ENCODE data around the gene MAPK7. TPM values are rescaled to one million over a fixed set of nuclear protein-coding genes. Genes with fewer than 3 reads are reported as not detected.

MAPK7 gene
- total RNA-seq, 1 experiment from 2014 or later, result 20.8 TPM

GRCh38 chr17:19409066-19409465, 30.8 kb downstream of the MAPK7 start:
- ChIA-PET POLR2A (no interaction called here), CTCF (no interaction called here)
- Histone ChIP-seq H3K27me3 (replicated peaks; ENCODE audit: control insufficient read depth, insufficient read depth, low read length) (no peaks in the 10 kb centered on the region), H3K4me1 (no peaks in the 10 kb centered on the region), H3K36me3 (ENCODE audit: control insufficient read depth, insufficient read depth, low read length) (no peaks in the 10 kb centered on the region), H3K9me3 (no peaks in the 10 kb centered on the region), H3K4me3 (ENCODE audit: low read depth, low read length) (no peak overlapping the region)
- BruUV-seq (replicated peaks), result no TSS peak
- no peak for TF ChIP-seq CTCF (IDR thresholded peaks at IDR 0.05; ENCODE audit: insufficient read depth in 1 of 2, low read depth in 1 of 2, low read length in 1 of 2, severe bottlenecking in 1 of 2, unreplicated experiment in 1 of 2)
- peak in 1 of 2 experiments; percentile 9 for DNase-seq
- Mint-ChIP-seq H3K4me1 (ENCODE audit: low read depth, unreplicated experiment) (peaks cover 6% of the 10 kb centered on the region), H3K9me3 (ENCODE audit: unreplicated experiment) (no peaks in the 10 kb centered on the region), H3K4me3 (ENCODE audit: unreplicated experiment) (no peak overlapping the region), H3K36me3 (ENCODE audit: insufficient read depth, unreplicated experiment) (no peaks in the 10 kb centered on the region), H3K27ac (ENCODE audit: unreplicated experiment) (no peak overlapping the region), H3K27me3 (ENCODE audit: insufficient read depth, unreplicated experiment) (no peaks in the 10 kb centered on the region)
- intact Hi-C loops (cut with micrococcal nuclease; ENCODE audit: unreplicated experiment), result loop anchor here (5.0 kb wide), 1 partner anchor 38 kb away; no protein-coding TSS in a partner anchor

- Mint-ChIP-seq H3K36me3 (ENCODE audit: insufficient read depth, unreplicated experiment) (no peaks in the 10 kb centered on the region), H3K9me3 (ENCODE audit: unreplicated experiment) (no peaks in the 10 kb centered on the region), H3K4me1 (ENCODE audit: low read depth, unreplicated experiment) (peaks cover 6% of the 10 kb centered on the region), H3K27me3 (ENCODE audit: insufficient read depth, unreplicated experiment) (no peaks in the 10 kb centered on the region), H3K27ac (ENCODE audit: unreplicated experiment) (no peak overlapping the region), H3K4me3 (ENCODE audit: unreplicated experiment) (no peak overlapping the region)
- Histone ChIP-seq H3K36me3 (ENCODE audit: control insufficient read depth, insufficient read depth, low read length) (no peaks in the 10 kb centered on the region), H3K4me1 (no peaks in the 10 kb centered on the region), H3K9me3 (no peaks in the 10 kb centered on the region), H3K27me3 (replicated peaks; ENCODE audit: control insufficient read depth, insufficient read depth, low read length) (no peaks in the 10 kb centered on the region), H3K4me3 (ENCODE audit: low read depth, low read length) (no peak overlapping the region)
- no TSS peak for BruUV-seq (replicated peaks)
- ChIA-PET POLR2A (no interaction called here), CTCF (no interaction called here)
- intact Hi-C loops (cut with micrococcal nuclease; ENCODE audit: unreplicated experiment), result loop anchor here (5.0 kb wide), 1 partner anchor 38 kb away; no protein-coding TSS in a partner anchor
- peak in 1 of 2 experiments; percentile 28 for DNase-seq
- no peak for TF ChIP-seq CTCF (IDR thresholded peaks at IDR 0.05; ENCODE audit: insufficient read depth in 1 of 2, low read depth in 1 of 2, low read length in 1 of 2, severe bottlenecking in 1 of 2, unreplicated experiment in 1 of 2)
These were observed 31.2 kb downstream of the MAPK7 start for GRCh38 chr17:19409509-19409908.

- Histone ChIP-seq H3K4me3 (ENCODE audit: low read depth, low read length) (no peak overlapping the region), H3K4me1 (no peaks in the 10 kb centered on the region), H3K9me3 (no peaks in the 10 kb centered on the region), H3K36me3 (ENCODE audit: control insufficient read depth, insufficient read depth, low read length) (no peaks in the 10 kb centered on the region), H3K27me3 (replicated peaks; ENCODE audit: control insufficient read depth, insufficient read depth, low read length) (no peaks in the 10 kb centered on the region)
- intact Hi-C loops (cut with micrococcal nuclease; ENCODE audit: unreplicated experiment), result no loop called here
- Mint-ChIP-seq H3K9me3 (ENCODE audit: unreplicated experiment) (no peaks in the 10 kb centered on the region), H3K4me1 (ENCODE audit: low read depth, unreplicated experiment) (peaks cover 6% of the 10 kb centered on the region), H3K36me3 (ENCODE audit: insufficient read depth, unreplicated experiment) (no peaks in the 10 kb centered on the region), H3K4me3 (ENCODE audit: unreplicated experiment) (no peak overlapping the region), H3K27ac (ENCODE audit: unreplicated experiment) (no peak overlapping the region), H3K27me3 (ENCODE audit: insufficient read depth, unreplicated experiment) (no peaks in the 10 kb centered on the region)
- CTCF ChIA-PET, result no interaction called here
- peak in 1 of 2 experiments; percentile 24 for DNase-seq
- no peak for TF ChIP-seq CTCF (IDR thresholded peaks at IDR 0.05; ENCODE audit: insufficient read depth in 1 of 2, low read depth in 1 of 2, low read length in 1 of 2, severe bottlenecking in 1 of 2, unreplicated experiment in 1 of 2)
- no TSS peak for BruUV-seq (replicated peaks)
- POLR2A ChIA-PET, result no interaction called here
These were observed 31.8 kb downstream of the MAPK7 start for GRCh38 chr17:19410091-19410490.
